PC-3 (cell line): ENCODE measurements around the gene KRTAP29-1.

ENCODE experiments used
- CTCF ChIP-seq: fragments of 300-600 bp; sonication (generic); conservative IDR thresholded peaks from 2 replicates; pipeline ENCODE4 v1.5.1; 2017; ENCODE audit warnings: antibody characterized with exemption, low read depth, mild to moderate bottlenecking, low read length
- EZH2 ChIP-seq: fragments of 300-600 bp; sonication (generic); IDR thresholded peaks from one replicate; pipeline ENCODE4 v1.6.1; 2017; ENCODE audit warnings: antibody characterized with exemption, mild to moderate bottlenecking, low read length; ENCODE audit not compliant: unreplicated experiment

GRCh38 chr17:41343029-41343428 lies 40.4 kb upstream of the KRTAP29-1 start:
- TF ChIP-seq CTCF: no peak
- TF ChIP-seq EZH2: no peak
